HG03175 (cell line): ENCODE data around the gene CCDC69.
"Not testable (repeated sequence)": the region's sequence is repeated elsewhere in the genome, so short reads cannot be mapped to it uniquely, and the experiment has no call there.

Experiments used
- ATAC-seq: cut with Tn5 transposase; IDR thresholded peaks from one replicate; pipeline ENCODE4 v1.9.1; 2021; ENCODE audit warnings: mild to moderate bottlenecking, moderate library complexity; ENCODE audit not compliant: unreplicated experiment

Gene CCDC69

DNA sequence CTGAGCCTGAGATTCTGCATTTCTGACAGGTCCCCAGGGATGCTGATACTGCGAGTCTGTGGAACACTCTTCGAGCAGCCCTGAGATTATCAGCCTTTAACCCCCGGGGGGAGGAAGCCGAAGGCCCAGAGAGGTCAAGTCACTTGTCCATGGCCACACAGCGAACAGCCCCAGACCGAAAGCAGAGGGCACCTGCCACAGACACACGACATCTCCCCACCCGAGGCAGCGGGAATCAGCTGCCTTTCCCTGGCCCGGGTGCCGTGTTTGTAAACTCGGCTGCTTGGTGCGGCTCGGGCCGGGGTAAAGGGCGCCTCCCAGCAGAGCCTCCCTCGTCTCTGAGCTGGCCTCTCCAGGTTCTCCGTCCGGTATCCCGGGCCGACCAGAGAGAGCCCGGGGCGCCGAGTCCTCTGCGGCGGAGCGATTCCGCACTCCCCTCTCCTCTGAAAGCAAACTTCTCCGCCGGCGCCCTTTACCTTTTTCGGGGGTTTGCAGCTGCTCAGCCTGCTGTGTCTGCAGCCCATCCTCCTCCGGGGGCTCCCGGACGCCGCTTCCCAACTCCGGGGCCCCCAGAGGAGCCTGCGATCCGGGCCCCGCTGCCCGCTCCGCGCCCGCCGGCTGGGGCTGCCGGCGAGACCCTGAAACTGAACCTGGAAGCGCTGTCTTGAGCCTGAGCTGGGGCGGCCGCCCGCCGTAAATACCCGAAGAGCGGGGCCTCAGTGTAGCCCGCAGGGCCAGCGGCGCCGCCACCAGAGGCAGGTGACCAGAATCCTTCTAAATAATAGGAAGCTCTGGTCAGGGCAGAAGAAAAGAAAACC is at the start of gene CCDC69:
CCDC69 (minus strand) TSS at position 646 of the 818 bp plus-strand sequence; CDS start at position 524, 122 bp downstream.
- peak; percentile 75 for ATAC-seq

DNA sequence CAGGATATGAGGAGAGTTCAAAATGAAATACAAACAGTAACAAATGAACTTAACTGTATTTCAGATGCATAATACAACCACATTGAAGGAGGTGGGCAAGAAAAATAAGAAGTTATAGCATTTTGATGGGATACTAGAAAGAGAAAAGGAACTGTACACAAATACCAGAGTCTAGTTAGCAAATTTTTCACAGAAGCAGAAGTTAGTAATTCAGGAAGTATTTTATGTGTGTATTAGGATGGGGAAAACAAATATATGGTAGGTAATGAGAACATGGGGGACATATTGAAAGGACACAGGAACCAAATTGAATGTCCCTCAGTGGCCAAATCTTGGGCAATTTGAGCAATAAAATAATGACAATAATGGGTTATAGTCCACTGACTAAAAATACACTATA is 47.4 kb upstream of the CCDC69 start:
- ATAC-seq: no peak

DNA sequence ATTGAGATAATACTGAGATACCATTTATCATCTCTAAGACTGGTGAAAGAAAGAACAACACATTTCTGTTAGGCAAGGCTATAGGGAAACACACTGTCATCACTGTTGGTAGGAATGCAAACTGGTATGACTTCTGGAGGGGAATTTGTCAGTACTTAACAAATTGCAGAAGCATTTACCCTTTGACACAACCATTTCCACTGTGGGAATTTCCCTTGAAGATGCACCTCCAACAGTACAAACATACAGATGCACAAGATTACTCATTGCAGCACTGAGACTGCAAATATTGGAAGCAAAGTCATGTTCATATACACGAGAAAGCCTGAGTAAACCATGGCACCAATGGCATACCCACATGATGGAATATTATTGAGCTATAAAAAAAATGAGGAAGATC is 46.7 kb upstream of the CCDC69 start:
- peak; percentile 64 for ATAC-seq

DNA sequence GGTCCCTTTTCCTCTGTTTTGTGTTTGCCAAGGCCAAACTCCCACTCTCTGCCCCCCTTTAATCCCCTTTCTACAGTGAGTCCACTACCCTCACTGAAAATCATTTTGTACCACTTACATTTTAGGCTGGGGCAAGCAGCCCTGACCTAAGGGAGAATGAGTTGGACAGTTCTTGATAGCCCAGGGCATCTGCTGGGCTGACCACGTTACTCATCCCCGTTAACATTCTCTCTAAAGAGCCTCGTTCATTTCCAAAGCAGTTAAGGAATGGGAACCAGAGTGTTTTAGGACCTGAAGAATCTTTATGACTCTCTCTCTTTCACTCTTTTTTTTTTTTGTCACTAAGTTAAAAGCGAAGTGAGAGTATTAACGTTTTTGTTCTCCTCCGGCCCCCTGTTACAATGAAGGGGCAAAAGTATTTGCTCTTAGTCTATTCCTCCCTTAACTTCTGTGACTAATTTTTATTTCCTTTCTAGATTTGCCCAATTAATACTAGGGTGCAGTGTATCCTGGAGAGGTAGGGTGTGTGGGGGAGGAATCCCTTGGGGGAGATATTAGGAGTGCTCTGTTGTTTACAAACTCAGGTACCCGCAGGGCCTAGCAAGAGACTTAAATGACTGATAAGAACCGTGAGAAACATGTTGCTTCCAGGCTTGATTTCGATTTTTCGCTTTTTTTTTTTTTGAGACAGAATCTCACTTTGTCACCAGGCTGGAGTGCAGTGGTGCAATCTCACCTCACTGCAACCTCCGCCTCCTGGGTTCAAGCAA is 43.8 kb upstream of the CCDC69 start:
- no peak for ATAC-seq

DNA sequence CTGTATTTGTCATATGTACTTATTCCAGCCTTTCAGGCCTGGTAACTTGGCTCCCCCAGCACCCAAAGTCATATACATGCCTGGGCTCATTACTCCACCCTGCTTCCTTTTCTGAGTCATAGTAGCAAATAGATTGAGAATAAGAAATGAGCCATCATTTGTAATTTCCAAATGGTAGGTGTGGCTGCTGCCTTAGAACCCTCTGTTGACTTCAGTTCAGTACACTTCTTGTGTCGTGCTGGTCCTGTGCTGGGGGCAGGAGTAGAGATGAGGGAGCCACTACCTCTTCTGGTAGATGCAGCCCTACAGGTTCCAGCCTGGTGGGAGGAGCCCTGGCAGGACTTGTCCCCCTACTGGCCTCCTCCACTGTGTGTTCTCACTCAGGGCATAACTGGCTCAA is 40.2 kb upstream of the CCDC69 start:
- no peak for ATAC-seq

- no peak for ATAC-seq
These were observed 38.6 kb upstream of the CCDC69 start for GRCh38 chr5:151262532-151262931.

DNA sequence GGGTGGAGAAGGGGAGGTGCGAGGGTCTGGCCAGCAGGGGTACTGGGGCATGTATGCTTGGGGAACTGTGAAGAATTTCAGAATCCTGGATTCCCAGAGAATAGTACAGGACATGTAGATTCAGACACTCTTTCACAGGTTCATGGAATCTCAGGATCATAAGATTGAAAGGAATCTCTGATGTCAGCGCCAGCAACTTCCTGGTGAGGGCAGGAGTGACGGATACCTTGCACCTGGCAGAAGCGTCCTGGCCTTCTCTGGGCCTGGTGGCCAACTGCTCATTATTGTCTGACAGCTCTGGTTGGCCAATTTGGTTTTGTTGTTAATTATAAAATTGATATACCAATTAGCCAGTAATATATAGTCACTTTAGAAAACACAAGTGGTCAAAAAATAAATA is 36.0 kb upstream of the CCDC69 start:
- no peak for ATAC-seq

- ATAC-seq: no peak
These were observed 34.9 kb upstream of the CCDC69 start for GRCh38 chr5:151258816-151259215.

DNA sequence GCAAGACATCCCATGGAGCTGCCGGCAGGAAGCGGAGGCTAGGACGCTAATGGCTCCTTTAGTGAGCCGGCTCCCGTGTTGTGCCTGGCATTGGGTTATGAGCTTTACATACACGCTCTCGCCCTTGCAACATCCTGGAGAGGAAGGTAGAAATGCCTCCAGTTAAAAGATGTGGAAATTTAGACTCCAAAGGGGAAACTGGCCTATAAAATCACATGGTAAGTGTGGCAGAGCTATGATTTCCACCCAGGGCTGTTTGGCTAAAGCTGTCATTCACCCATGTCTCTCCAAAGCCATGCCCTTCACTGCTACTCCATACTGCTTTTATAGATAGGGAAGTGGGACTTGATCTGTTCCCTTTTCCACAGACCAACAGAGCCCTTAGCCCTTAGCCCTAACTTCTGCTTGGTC is 34.3 kb upstream of the CCDC69 start:
- no peak for ATAC-seq

DNA sequence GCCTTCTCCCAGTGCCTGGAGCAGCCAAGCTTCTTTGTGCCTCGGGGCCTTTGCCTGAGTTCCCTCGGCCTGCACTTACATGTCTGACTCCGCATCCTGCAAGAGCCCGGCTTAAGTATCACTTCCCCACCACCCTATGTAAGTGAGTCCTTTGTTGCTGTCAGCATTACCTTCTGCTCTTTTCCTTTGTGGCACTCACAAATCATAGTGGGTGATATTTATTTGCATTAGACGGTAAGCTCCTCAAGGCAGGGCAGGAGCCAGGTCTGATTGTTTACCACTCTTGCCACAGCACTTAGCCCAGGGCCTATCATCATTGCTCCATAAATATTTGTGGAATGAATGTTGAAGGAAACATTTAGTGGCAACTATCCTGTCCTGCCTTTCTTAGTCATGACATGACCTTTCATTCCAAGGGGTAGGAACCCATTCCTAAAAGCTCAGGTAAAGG is 33.9 kb upstream of the CCDC69 start:
- peak; percentile 32 for ATAC-seq

DNA sequence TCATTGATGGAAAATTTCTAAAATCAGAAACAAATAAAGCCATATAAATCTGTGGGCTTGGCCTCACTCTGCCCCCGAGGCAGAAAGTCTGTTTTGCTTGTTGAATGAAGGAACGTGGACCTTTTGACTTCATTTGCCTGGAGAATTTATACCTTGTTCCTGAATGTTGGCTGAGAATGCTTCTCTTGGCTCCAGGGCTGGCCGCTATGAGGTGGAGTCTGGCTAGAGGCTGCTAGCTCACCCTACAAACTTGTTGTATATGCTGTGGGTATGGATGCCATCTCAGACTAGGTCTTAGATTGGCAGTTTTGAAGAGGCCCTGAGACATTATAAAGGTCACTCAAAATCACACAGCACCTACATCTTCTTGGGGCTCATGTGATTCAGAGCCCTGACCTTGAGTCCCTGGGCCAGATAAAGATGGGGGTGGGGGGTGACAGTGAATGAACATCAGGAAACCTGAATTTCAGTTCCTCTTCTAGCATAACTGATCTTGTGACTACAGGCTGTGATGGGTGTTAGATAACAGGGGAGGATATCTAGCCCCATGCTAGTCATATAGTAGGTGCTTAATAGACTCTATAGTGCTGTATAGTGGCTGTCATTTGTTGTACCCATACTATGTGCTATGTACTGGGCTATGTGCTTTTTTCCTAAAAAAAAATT is 31.9 kb upstream of the CCDC69 start:
- peak; percentile 51 for ATAC-seq

GRCh38 chr5:151254990-151255389 is 31.1 kb upstream of the CCDC69 start:
- ATAC-seq: not testable (repeated sequence)

DNA sequence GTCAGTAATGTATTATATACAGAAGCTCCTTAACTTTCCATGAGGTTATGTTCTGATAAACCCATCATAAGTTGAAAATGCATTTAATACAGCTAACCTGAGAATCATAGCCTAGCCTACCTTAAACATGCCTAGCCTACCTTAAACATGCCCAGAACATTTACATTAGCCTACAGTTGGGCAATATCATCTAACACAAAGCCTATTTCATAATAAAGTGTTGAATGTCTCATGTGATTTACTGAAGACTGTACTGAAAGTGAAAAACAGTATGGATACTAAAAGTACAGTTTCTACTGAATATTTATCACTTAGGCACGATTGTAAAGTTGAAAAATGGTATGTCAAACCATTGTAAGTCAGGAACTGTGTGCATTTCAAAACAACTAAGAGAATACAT is 30.7 kb upstream of the CCDC69 start:
- no peak for ATAC-seq

DNA sequence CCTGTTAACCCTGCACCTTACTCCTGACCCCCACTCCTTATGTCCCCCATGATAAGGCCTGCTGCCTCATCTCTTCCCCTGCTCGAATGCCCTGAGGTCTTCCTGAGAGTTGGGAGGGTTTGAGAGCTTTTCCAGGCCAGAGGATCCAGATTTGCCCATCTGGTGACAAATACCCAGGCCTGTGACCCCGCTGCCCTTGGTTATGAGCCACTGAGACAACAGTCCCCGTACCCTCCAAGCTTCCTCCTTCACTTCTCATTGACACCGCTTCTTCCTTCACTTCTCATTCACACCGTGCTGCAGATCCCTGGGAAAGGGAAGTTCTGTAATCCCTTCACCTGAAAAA is 29.7 kb upstream of the CCDC69 start:
- ATAC-seq: no peak

- peak; percentile 80 for ATAC-seq
These were observed 29.1 kb upstream of the CCDC69 start, which contains the start of gene GM2A for GRCh38 chr5:151252762-151253604. GM2A (plus strand) TSS chr5:151253185; CDS start chr5:151253217, 32 bp downstream.

- ATAC-seq: no peak
These were observed 27.7 kb upstream of the CCDC69 start for GRCh38 chr5:151251621-151252020.

DNA sequence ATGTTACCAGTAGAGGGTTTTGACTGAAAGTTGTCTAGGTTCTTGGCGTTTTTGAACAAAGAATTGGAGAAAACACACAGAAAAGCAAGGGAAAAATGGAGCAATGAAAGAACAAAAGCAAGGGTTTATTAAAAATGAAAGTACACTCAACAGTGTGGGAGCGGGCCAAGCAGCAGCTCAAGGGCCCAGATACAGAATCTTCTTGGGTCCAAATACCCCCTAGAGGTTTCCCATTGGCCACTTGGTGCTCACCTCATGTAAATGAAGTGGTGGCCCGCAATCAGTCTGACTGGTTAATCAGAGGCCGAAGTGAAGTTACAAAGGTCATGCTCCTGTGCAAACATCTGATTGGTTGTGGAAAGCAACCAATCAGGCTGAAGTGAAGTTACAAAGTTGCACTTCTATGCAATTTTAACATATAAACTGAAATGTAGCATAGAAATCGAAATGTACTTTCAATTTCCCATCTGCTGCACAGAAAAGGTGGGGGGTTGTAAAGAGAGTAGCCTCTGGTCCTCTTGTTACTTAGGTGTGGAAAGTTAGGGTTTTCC is 27.2 kb upstream of the CCDC69 start:
- ATAC-seq: no peak

- no peak for ATAC-seq
These were observed 26.6 kb upstream of the CCDC69 start for GRCh38 chr5:151250346-151251000.

DNA sequence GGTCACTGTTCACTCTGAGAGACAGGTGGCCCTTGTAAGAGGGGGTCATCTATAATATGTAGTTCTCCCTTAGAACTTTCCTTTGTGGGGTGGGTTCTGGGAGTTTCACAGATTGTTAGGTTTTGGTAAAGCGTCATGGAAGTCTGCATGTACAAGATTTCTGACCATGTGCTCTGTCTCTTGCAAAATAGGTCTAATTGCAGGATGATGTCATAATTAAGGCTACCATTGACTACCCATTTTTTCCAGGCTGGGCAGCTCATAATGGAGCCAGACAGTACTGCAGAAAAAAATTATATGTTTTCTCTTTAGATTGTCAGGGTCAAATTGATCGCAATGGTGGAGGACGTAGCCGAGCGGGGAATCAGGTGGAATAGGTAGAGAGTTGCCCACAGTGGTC is 25.4 kb upstream of the CCDC69 start:
- ATAC-seq: no peak

GRCh38 chr5:151248651-151249050 is 24.8 kb upstream of the CCDC69 start:
- no peak for ATAC-seq
